WI38 (cell line): ENCODE results near the gene CHSY1.

ENCODE experiments used
- H3K4me3 ChIP-seq: 2 replicates; pipeline ENCODE4 v1.5.1; 2011; ENCODE audit warnings: low read depth, mild to moderate bottlenecking, control low read depth, low read length
- TF ChIP-seq, protein P1 (sequence below): IDR thresholded peaks from 2 replicates; pipeline ENCODE4 v1.5.1; 2012; ENCODE audit warnings: low read depth, mild to moderate bottlenecking, control low read depth, low read length

CHSY1 gene

GRCh38 chr15:101168463-101168824, 83.4 kb downstream of the CHSY1 start:
- TF ChIP-seq, protein P1, sequence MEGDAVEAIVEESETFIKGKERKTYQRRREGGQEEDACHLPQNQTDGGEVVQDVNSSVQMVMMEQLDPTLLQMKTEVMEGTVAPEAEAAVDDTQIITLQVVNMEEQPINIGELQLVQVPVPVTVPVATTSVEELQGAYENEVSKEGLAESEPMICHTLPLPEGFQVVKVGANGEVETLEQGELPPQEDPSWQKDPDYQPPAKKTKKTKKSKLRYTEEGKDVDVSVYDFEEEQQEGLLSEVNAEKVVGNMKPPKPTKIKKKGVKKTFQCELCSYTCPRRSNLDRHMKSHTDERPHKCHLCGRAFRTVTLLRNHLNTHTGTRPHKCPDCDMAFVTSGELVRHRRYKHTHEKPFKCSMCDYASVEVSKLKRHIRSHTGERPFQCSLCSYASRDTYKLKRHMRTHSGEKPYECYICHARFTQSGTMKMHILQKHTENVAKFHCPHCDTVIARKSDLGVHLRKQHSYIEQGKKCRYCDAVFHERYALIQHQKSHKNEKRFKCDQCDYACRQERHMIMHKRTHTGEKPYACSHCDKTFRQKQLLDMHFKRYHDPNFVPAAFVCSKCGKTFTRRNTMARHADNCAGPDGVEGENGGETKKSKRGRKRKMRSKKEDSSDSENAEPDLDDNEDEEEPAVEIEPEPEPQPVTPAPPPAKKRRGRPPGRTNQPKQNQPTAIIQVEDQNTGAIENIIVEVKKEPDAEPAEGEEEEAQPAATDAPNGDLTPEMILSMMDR = no peak
- no peak overlapping the region for H3K4me3 ChIP-seq

- no peak overlapping the region for H3K4me3 ChIP-seq
- TF ChIP-seq, protein P1 = no peak
Observed at GRCh38 chr15:101167753-101168462, 83.9 kb downstream of the CHSY1 start.

- TF ChIP-seq, protein P1 = no peak
- H3K4me3 ChIP-seq = no peak overlapping the region
Observed at GRCh38 chr15:101167411-101167752, 84.5 kb downstream of the CHSY1 start.

DNA sequence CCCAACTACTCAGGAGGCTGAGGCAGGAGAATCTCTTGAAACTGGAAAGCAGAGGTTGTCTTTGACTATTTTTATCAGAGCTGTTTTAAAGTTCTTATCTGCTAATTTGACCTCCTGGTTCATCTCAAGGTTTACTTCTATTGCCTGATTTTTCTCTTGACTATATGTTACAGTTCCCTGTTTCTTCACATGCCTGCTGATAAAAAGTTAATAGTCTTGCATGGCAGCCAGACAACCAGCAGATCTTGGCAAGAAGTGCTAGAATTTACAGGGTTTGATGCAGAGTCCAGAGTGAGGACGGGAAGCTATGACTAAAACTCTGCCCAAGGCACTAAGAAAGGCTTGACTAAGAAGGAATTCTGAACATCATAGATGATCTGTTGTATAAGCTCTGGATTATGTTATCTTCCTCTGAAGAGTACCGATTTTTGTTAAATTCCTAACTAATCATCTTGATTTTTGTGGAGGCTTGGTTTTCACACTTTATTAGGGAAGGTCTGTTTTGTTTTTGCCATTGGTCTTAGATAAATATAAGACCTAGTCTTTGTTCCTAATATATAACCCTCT, 85.9 kb downstream of the CHSY1 start:
- no peak overlapping the region for H3K4me3 ChIP-seq
- TF ChIP-seq, protein P1 = no peak

- H3K4me3 ChIP-seq = no peak overlapping the region
- TF ChIP-seq, protein P1 = no peak
Observed at GRCh38 chr15:101162701-101163483, 89.0 kb downstream of the CHSY1 start.

DNA sequence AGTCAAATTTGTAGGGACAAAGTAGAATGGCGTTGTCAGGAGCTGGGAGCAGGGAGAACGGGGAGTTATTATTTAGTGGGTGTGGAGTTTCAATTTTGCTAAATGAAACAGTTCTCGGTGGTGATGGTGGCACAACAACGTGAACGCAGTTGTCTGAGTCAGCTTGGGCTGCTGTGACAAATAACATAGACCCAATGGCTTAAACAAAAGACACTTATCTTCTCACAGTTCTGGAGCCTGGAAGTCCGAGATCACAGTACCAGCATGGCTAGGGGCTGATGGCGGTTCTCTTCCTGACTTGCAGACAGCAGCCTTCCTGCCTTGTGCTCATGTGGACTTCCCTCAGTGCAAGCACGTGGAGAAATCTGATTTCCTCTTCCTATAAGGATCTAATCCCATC, 90.2 kb downstream of the CHSY1 start:
- no peak overlapping the region for H3K4me3 ChIP-seq
- TF ChIP-seq, protein P1 = no peak
